OCI-LY7 (cell line): Measurements from ENCODE around the gene CMAS.

Source experiments
- EZH2phosphoT487 ChIP-seq: fragments of 200-600 bp; sonication (generic); IDR thresholded peaks from 2 replicates; pipeline ENCODE4 v1.6.1; 2018; ENCODE audit warnings: low read depth, borderline replicate concordance, mild to moderate bottlenecking, mixed run types, antibody characterized with exemption, low read length, moderate library complexity, mixed read lengths
- TF ChIP-seq, protein P1 (sequence below): fragments of 200-600 bp; sonication (generic); conservative IDR thresholded peaks from 2 replicates; pipeline ENCODE4 v1.5.1; 2014; ENCODE audit warnings: mild to moderate bottlenecking, antibody characterized with exemption, low read length, moderate library complexity, mixed read lengths

DNA sequence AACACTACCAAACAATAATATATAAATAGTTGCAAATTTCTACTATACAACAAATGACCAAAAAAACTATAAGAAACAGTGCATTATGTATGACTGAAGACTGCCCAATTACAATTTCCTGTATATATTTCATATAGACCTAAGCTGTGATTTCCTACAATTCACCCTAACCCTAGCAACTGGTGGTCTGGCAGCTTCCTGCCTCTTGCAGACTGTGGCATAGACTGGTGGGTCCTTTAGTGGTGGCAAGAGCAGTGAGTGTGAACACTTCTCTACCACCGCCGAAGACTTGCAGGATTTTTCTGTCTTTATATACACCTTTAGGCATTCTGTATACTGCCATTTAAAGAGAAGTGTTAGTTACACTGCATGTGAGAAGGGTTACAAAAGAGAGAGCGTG is 43.6 kb upstream of the CMAS start:
- TF ChIP-seq, protein P1, sequence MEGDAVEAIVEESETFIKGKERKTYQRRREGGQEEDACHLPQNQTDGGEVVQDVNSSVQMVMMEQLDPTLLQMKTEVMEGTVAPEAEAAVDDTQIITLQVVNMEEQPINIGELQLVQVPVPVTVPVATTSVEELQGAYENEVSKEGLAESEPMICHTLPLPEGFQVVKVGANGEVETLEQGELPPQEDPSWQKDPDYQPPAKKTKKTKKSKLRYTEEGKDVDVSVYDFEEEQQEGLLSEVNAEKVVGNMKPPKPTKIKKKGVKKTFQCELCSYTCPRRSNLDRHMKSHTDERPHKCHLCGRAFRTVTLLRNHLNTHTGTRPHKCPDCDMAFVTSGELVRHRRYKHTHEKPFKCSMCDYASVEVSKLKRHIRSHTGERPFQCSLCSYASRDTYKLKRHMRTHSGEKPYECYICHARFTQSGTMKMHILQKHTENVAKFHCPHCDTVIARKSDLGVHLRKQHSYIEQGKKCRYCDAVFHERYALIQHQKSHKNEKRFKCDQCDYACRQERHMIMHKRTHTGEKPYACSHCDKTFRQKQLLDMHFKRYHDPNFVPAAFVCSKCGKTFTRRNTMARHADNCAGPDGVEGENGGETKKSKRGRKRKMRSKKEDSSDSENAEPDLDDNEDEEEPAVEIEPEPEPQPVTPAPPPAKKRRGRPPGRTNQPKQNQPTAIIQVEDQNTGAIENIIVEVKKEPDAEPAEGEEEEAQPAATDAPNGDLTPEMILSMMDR: no peak
- no peak for TF ChIP-seq EZH2phosphoT487
